GM12872 (cell line): ENCODE results near the gene SPPL3.

Experiments
- CTCF ChIP-seq: IDR thresholded peaks from 3 replicates; pipeline ENCODE4 v1.5.1; 2011; ENCODE audit warnings: low read depth, mild to moderate bottlenecking, low read length, moderate library complexity; ENCODE audit not compliant: insufficient read depth

The SPPL3 gene

GRCh38 chr12:120744922-120745493 lies 159.2 kb downstream of the SPPL3 start:
- TF ChIP-seq CTCF, result no peak

GRCh38 chr12:120741476-120742421 lies 162.4 kb downstream of the SPPL3 start:
- TF ChIP-seq CTCF, result no peak

- TF ChIP-seq CTCF, result no peak
These were observed 163.3 kb downstream of the SPPL3 start for GRCh38 chr12:120740871-120741270.

- TF ChIP-seq CTCF, result no peak
These were observed 164.1 kb downstream of the SPPL3 start for GRCh38 chr12:120739821-120740613.

- TF ChIP-seq CTCF, result no peak
These were observed 165.0 kb downstream of the SPPL3 start for GRCh38 chr12:120739031-120739762.

GRCh38 chr12:120738252-120739030 lies 165.7 kb downstream of the SPPL3 start:
- no peak for TF ChIP-seq CTCF
